Right hindlimb (tissue), 1 donor: Measurements from ENCODE around the gene KIAA1328.
"Not testable (repeated sequence)": the region's sequence is repeated elsewhere in the genome, so short reads cannot be mapped to it uniquely, and the experiment has no call there.

ENCODE experiments used
- DNase-seq: peaks from one replicate; pipeline ENCODE4 v3.0.0-alpha.2; 2018

Gene KIAA1328

GRCh38 chr18:37161491-37161890 is 332.6 kb downstream of the KIAA1328 start:
- DNase-seq, result no peak

GRCh38 chr18:37162551-37162950 is 333.6 kb downstream of the KIAA1328 start:
- no peak for DNase-seq

GRCh38 chr18:37163119-37163518 is 334.2 kb downstream of the KIAA1328 start:
- no peak for DNase-seq

GRCh38 chr18:37166491-37166890 is 337.6 kb downstream of the KIAA1328 start:
- no peak for DNase-seq

GRCh38 chr18:37166966-37167365 is 338.0 kb downstream of the KIAA1328 start:
- not testable (repeated sequence) for DNase-seq

- no peak for DNase-seq
These were observed 342.1 kb downstream of the KIAA1328 start for GRCh38 chr18:37170984-37171383.

- DNase-seq, result no peak
These were observed 344.5 kb downstream of the KIAA1328 start for GRCh38 chr18:37173384-37173783.

GRCh38 chr18:37175727-37176620 is 347.0 kb downstream of the KIAA1328 start:
- DNase-seq, result no peak

- no peak for DNase-seq
These were observed 347.7 kb downstream of the KIAA1328 start for GRCh38 chr18:37176621-37176934.

GRCh38 chr18:37179384-37179783 is 350.5 kb downstream of the KIAA1328 start:
- DNase-seq, result no peak

- DNase-seq, result no peak
These were observed 351.2 kb downstream of the KIAA1328 start for GRCh38 chr18:37180086-37180485.

GRCh38 chr18:37182340-37183135 is 353.6 kb downstream of the KIAA1328 start:
- no peak for DNase-seq

GRCh38 chr18:37184209-37184868 is 355.4 kb downstream of the KIAA1328 start:
- no peak for DNase-seq

- no peak for DNase-seq
These were observed 359.3 kb downstream of the KIAA1328 start for GRCh38 chr18:37188016-37188791.

- DNase-seq, result no peak
These were observed 370.8 kb downstream of the KIAA1328 start for GRCh38 chr18:37199741-37200140.

GRCh38 chr18:37207343-37207742 is 378.4 kb downstream of the KIAA1328 start:
- no peak for DNase-seq

GRCh38 chr18:37210781-37211180 is 381.9 kb downstream of the KIAA1328 start:
- no peak for DNase-seq

- DNase-seq, result no peak
These were observed 389.2 kb downstream of the KIAA1328 start for GRCh38 chr18:37218022-37218590.

GRCh38 chr18:37219257-37219656 is 390.3 kb downstream of the KIAA1328 start:
- no peak for DNase-seq

- peak; percentile 33 for DNase-seq
These were observed 393.5 kb downstream of the KIAA1328 start for GRCh38 chr18:37222354-37222998.

GRCh38 chr18:37222999-37223378 is 394.1 kb downstream of the KIAA1328 start:
- DNase-seq, result no peak

GRCh38 chr18:37225279-37225678 is 396.4 kb downstream of the KIAA1328 start:
- no peak for DNase-seq
